Left ventricle myocardium inferior (tissue), 1 donor: Measurements from ENCODE around the gene DNAJB12. TPM values are rescaled to one million over a fixed set of nuclear protein-coding genes. Genes with fewer than 3 reads are reported as not detected.

Source experiments
- DNase-seq: peaks from one replicate; pipeline ENCODE4 v3.0.0-alpha.2; 2020
- H3K27ac ChIP-seq: fragments of 200-600 bp; replicated peaks from 2 replicates; pipeline ENCODE4 v1.8.0; 2021
- H3K27me3 ChIP-seq: fragments of 200-600 bp; 2 replicates; pipeline ENCODE4 v1.8.0; 2021; ENCODE audit warnings: low read depth
- H3K36me3 ChIP-seq: fragments of 200-600 bp; 2 replicates; pipeline ENCODE4 v1.8.0; 2021
- H3K4me1 ChIP-seq: fragments of 200-600 bp; 2 replicates; pipeline ENCODE4 v1.8.0; 2021
- H3K4me3 ChIP-seq: fragments of 200-600 bp; 2 replicates; pipeline ENCODE4 v1.8.0; 2021; ENCODE audit warnings: mild to moderate bottlenecking, moderate library complexity
- H3K9me3 ChIP-seq: fragments of 200-600 bp; replicated peaks from 2 replicates; pipeline ENCODE4 v1.8.0; 2021
- intact Hi-C: fragments of 100-400 bp; cut with micrococcal nuclease; formaldehyde crosslinking; loops from one replicate; pipeline ENCODE4 v1.11.0; 2022
- total RNA-seq: library from RNA; stranded (reverse); fragmentation: NEBNext Ultra II Directional; extraction: Animal tissue kit (Norgen Biotek cat#: 25700); gene quantifications from one replicate; pipeline ENCODE4 v1.2.1, GENCODE V29; 2021
- TF ChIP-seq, protein P1 (sequence below): fragments of 200-600 bp; IDR thresholded peaks from 2 replicates; pipeline ENCODE4 v1.8.0; 2021; ENCODE audit warnings: antibody characterized with exemption, mild to moderate bottlenecking, borderline replicate concordance
- donor health status: DM: no; HTN: yes; CAD: no; lungs with severe emphysema.

Gene DNAJB12
- total RNA-seq, 1 donor from 2014 or later: 25.6 TPM

DNA sequence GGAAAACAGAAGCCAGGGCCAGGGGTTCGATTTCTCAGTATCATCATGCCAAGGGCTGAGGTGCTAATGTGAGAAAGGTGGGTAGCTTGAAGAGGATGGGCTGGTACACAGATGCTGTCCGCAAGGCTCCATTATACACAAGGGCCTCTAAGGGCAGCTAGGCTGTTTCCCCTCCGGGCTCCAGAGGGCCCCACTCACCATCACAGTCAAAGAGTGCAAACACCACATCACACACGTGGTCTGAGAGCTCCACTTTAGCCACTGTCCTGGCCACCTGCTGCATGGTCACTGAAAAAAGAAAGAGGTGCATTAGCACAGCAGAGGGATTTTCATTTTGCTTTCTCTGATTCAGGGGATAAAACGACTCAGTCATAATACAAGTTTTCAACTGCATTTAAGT, 20.9 kb upstream of the DNAJB12 start:
- Histone ChIP-seq H3K4me1 (no peaks in the 10 kb centered on the region), H3K27ac (no peak overlapping the region), H3K36me3 (peaks cover 11% of the 10 kb centered on the region), H3K9me3 (no peaks in the 10 kb centered on the region), H3K4me3 (no peak overlapping the region), H3K27me3 (no peaks in the 10 kb centered on the region)
- TF ChIP-seq, protein P1, sequence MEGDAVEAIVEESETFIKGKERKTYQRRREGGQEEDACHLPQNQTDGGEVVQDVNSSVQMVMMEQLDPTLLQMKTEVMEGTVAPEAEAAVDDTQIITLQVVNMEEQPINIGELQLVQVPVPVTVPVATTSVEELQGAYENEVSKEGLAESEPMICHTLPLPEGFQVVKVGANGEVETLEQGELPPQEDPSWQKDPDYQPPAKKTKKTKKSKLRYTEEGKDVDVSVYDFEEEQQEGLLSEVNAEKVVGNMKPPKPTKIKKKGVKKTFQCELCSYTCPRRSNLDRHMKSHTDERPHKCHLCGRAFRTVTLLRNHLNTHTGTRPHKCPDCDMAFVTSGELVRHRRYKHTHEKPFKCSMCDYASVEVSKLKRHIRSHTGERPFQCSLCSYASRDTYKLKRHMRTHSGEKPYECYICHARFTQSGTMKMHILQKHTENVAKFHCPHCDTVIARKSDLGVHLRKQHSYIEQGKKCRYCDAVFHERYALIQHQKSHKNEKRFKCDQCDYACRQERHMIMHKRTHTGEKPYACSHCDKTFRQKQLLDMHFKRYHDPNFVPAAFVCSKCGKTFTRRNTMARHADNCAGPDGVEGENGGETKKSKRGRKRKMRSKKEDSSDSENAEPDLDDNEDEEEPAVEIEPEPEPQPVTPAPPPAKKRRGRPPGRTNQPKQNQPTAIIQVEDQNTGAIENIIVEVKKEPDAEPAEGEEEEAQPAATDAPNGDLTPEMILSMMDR: peak; percentile 10
- intact Hi-C loops: no loop called here
- no peak for DNase-seq

DNA sequence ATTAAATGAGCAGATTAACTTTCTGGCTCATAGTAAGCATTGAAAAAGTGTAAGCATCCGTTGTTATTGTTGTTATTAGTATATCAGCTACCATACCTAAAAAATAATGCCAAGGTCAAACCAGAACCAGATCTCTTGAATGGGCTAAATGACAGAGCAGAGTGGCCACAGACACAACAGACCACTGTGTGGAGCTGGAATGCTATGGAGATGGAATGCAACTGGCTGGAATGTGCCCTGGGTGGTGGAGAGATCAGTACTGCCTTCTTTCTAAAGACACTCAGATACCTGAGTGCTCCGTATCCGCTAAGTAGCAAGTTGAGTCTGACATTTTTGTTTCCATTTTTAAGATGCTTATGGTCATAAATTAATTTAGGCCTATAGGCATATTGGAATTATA, 20.5 kb upstream of the DNAJB12 start:
- Histone ChIP-seq H3K4me1 (no peaks in the 10 kb centered on the region), H3K27me3 (no peaks in the 10 kb centered on the region), H3K36me3 (peaks cover 11% of the 10 kb centered on the region), H3K4me3 (no peak overlapping the region), H3K27ac (no peak overlapping the region), H3K9me3 (no peaks in the 10 kb centered on the region)
- DNase-seq: no peak
- intact Hi-C loops: no loop called here
- TF ChIP-seq, protein P1: no peak

DNA sequence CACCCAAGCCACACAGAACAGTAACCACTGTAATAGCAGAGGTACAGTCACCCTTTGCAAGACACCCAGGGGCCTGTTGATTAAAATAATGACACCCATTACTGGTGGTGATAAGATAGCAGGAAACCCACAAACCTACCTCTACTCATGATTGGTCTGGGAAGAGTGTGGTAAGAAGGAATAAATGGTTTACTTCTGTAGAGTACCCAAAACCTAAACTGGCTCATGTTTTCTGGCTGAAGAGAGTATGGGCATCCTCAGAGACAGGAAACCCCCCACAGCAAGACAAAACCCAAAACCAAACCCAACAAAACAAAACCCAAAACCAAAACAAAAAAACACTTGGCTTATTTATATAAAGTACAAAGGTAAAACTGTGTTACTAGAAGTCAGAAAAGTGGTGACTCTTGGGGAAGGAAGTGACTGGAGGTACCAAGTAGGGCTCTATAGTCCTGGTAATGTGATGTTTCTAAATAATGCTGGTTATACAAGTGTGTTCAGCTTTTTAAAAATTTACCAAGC, 15.5 kb upstream of the DNAJB12 start:
- H3K36me3 ChIP-seq: peaks cover 34% of the 10 kb centered on the region
- intact Hi-C loops: no loop called here

DNA sequence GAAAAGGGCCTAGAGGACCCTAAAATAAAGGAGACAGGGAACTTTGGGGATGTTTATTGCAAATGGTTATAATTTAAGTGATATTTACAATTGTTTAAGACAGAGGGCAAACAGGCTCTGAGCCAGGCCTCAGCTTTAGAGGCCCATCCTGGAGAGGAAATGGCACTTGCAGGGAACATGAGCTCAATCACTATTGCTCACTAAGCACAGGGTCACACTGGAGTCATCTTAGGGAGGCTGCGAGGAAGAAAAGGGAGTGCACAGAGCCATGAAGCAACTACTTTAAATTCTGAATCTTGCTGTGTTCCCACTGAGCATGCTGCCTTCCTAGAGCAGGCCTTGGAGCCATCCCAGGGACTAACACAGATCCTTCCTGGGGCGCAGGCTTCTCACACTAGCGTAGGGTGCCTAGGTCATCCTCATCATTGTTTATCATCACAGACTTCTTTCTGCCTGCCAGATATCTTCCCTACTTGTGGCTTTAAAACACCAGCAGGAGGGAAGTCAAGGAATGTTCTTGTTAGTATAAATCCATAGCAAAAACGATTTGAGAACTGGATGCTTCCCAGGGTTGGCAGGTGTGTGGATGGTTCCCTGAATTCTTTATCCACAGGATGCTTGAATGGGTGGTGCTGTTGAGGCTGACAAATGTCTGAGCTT, 12.7 kb upstream of the DNAJB12 start:
- intact Hi-C loops: loop anchor here (10.0 kb wide), 1 partner anchor 467 kb away; no protein-coding TSS in a partner anchor
- Histone ChIP-seq H3K9me3 (no peaks in the 10 kb centered on the region), H3K27ac (no peak overlapping the region), H3K4me1 (peaks cover 12% of the 10 kb centered on the region), H3K4me3 (no peak overlapping the region), H3K36me3 (peaks cover 24% of the 10 kb centered on the region), H3K27me3 (no peaks in the 10 kb centered on the region)
- TF ChIP-seq, protein P1: no peak
- DNase-seq: no peak

More for the DNA sequence above, 15.5 kb upstream of the DNAJB12 start:
- H3K27ac ChIP-seq: no peak overlapping the region
- no peaks in the 10 kb centered on the region for H3K27me3 ChIP-seq
- H3K4me1 ChIP-seq: no peaks in the 10 kb centered on the region
- no peak overlapping the region for H3K4me3 ChIP-seq
- H3K9me3 ChIP-seq: no peaks in the 10 kb centered on the region
- no peak for DNase-seq
- TF ChIP-seq, protein P1: no peak

DNA sequence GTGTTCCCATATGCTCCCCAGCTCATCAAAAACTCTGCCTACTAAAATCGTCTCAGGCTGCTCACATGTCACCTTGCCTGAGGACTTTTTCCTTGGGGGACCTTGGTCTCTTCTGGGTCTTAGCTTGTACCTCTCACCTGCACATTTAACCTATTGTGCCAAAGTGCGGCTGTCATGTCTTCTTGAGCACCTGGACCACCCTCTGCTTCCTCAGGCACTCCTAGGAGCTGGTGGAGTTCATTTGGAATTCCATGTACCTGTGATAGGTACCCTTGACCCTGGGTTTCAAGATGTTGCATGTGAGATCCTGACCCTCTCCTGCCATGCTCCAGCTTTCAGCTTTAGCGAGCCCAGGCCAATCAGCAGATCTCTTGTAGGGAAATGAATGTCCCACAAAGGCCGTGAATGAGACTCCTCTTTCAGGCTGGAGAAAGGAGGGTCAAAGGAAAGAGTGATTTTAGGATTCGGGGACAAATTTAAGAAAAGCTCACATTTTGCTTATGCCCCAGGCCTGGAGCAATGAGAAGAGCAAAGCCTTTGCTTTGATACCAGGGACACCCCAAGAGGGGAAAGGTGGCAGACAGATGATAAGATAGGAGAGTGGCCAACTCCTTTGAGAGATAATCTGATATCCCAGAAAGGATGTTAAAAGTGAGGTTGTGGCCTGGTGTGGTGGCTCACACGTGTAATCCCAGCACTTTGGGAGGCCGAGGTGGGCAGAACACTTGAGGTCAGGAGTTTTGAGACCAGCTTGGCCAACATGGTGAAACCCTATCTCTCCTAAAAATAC, 10.6 kb upstream of the DNAJB12 start:
- H3K4me1 ChIP-seq: peaks cover 12% of the 10 kb centered on the region
- no peaks in the 10 kb centered on the region for H3K27me3 ChIP-seq
- TF ChIP-seq, protein P1: no peak
- H3K27ac ChIP-seq: no peak overlapping the region
- H3K4me3 ChIP-seq: no peak overlapping the region
- no peak for DNase-seq
- intact Hi-C loops: loop anchor here (10.0 kb wide), 1 partner anchor 470 kb away; no protein-coding TSS in a partner anchor
- H3K36me3 ChIP-seq: peaks cover 24% of the 10 kb centered on the region
- H3K9me3 ChIP-seq: no peaks in the 10 kb centered on the region
